ENCODE measurements around the gene CP.

DNA sequence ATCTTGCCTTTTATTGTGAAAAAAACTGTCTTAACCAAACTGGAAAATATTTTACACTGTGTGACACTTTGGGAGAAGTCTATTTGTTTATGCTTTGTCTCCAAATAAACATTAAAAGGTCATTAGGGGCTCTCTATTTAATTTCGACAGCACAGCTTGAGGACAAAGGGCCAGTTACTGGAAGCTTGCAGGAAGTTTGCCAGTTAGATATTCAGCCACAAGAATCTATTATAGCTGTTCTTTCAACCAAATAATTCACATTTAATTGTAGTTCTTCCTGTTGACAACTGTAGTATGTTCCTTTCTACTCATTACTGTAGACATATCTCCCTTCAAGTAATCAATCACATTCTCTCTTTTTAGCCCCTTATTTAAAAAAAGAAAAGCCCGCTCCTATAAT, 6.1 kb downstream of the CP start:
- no peak for TF ChIP-seq CTCF (IDR thresholded peaks at IDR 0.05 in 8 of 11, conservative IDR thresholded peaks at IDR 0.05 in 3 of 11)
- TF ChIP-seq POLR2A (IDR thresholded peaks at IDR 0.05): no peak
- no peak for TF ChIP-seq POLR2AphosphoS5 (IDR thresholded peaks at IDR 0.05)

Measured in spleen (tissue), 7 donors.